Stimulated activated naive CD4-positive, alpha-beta T cell (primary cell): ENCODE results near the gene FN3KRP.

ENCODE experiments used
- DNase-seq, 6 experiments: peaks; one replicate each; lab custom pipeline; 2025; lab: John Stamatoyannopoulos, UW

The FN3KRP gene, protein sequence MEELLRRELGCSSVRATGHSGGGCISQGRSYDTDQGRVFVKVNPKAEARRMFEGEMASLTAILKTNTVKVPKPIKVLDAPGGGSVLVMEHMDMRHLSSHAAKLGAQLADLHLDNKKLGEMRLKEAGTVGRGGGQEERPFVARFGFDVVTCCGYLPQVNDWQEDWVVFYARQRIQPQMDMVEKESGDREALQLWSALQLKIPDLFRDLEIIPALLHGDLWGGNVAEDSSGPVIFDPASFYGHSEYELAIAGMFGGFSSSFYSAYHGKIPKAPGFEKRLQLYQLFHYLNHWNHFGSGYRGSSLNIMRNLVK

DNA sequence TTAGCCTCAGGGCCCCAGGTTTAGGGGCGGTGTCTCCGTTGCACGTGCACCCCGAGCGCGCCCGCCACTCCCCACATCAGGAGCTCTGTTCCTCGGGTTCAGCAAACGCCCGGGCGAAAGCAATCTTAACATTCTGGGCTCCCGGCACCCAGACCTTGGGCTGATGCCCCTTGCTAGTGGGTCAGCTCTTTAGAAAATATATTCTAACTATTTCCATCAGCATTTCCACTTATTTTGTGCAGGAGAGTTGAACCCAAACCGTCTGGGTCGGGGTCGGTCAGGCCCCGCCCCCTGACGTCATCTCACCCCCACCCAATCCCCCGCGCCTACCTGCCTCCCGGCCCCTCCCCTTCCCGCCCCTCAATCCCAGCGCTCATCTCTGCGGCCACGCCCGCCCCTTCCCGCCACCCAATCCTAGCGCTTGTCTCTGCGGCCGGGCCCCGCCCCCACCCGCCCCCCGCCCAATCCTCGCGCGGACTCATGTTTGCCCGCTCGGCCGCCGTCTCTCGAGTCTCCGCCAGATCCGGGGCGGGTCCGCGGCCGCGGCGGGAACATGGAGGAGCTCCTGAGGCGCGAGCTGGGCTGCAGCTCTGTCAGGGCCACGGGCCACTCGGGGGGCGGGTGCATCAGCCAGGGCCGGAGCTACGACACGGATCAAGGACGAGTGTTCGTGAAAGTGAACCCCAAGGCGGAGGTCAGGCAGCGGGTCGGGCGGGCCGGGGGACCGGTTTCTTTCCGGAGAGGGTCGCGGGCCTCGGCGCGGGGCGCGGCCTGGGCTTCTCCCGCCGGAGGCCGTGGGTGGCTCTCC, at the start of gene FN3KRP:
FN3KRP (plus strand) TSS at position 504 of the 808 bp plus-strand sequence; CDS start at position 554, 50 bp downstream.
- DNase-seq, result peak; percentile 88 to 95 (median 93)

DNA sequence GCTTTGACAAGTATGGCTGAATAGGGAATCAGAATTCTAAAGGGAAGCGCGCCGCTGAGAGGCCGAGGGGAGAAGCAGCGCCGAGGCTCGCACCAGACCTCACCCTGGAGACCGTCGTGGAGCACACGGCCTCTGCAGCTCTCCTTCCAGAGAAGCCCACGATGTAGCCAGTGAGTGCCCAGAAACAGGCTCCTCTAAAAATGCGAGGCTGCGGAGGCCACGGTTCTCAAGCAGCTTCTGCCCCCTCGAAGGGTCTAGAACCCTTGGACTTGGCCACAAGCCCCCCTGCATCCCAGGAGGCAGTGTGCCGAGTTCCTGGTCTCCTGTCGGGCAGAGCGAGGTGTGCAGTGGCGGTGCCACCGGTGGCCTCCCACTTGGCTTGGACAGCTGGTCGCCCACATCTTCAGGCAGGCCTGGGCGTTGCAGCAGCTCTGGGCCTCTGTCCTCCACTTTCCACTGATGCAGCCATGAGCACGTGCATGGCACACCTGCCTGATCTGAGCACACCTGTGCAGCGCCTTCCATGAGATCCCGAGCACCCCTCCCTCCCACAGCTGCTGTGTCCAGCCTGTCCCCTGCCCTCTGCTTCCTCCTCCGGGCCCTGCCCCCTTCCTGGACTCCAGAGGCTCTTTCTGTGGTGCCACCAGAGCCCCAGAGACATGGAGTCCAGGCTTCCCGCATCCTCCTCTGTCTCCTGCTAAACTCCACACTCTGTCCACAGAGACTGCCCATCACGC, 49.4 kb upstream of the FN3KRP start:
- no peak for DNase-seq

DNA sequence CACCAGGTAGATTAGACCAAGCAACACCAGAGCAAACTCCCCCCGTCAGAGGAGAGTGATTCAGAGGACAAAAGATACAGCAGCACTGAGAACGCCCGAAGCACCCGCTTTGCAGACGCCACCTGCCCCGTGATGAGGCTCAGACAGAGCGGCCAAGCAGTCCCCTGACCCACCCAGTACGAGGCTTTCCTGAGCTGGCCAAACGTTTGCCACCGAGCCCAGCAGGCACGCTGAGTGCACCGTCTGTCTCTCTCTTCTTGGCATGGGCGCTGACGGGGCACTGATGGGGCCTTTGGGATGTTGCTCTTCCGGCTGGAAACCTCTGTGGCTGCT, 48.9 kb upstream of the FN3KRP start:
- no peak for DNase-seq

DNA sequence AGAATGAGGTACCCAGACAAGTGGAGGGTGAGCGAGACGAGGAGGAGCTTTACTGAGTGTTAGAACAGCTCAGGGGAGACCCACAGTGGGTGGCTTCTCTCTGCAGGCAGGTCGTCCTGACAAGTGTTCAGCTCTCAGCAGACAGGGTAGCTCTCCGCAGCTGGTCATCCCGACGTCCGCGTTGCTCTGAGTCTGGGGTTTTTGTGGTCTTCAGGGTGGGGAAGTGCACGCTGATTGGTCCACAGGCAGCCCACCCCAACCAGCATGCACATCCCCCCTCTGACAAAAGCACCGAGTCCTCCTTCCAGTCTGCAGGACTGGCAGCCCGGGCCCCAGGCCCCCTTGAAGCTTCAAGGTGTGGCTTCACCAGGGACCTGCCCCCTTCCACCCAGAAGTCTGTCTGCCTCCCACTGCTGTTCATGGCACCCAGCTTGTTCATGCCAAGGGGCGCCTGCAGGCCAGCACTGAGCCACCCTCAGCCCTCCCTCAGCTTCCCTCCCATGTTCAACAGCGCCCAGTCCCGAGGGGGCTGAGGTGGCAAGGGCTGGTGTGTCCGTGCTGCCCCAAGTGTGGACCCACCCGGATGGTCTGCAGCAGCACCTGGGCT, 48.4 kb upstream of the FN3KRP start:
- DNase-seq, result no peak

DNA sequence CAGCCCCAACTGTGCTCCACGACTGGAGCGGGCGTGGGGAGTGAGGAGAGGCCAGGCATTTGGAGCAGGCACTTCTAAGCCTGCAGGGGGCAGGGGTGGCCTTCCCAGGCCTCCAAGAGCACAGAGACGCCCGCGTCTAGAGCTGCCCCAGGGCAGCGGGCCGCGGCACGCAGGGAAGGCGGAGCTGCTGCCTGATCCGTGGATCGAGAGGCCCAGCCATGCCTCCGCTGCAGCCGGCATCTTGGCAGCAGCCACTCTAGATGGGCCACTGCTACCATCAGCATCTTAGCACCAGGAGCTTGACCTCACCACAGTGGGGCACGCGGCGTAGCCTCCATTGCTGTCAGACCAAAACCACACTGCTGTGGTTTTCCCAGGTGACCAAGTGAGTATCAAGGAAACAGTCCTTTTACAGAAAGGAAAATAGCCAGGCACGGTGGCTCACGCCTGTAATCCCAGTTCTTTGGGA, 47.8 kb upstream of the FN3KRP start:
- peak in 4 of 6 experiments; percentile 9 to 31 (median 24) for DNase-seq

DNA sequence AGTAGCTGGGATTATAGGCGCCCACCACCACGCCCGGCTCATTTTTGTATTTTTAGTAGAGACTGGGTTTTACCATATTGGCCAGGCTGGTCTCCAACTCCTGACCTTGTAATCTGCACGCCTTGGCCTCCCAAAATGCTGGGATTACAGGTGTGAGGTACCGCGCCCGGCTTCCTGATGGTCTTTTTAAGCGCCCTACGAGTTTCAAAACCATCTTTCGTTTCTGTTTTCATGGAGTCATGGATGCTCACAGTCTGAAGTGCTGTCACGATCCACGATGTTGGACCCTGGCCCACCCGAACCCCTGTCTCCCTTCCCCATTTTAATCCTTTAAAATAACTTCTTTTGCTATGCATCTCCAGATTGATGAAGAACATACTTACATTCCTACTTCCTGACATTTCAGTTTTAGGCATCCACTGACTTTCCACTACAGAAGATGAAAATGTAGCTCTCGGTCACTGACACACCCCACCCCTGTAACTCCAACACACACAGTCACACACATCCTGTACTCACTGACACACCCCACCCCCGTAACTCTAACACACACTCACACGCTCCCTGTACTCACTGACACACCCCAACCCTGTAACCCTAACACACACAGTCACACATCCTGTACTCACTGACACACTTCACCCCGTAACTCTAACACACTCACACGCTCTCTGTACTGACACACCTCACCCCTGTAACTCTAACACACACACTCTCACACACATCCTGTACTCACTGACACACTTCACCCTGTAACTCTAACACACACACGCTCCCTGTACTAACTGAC, 45.6 kb upstream of the FN3KRP start:
- DNase-seq, result no peak

DNA sequence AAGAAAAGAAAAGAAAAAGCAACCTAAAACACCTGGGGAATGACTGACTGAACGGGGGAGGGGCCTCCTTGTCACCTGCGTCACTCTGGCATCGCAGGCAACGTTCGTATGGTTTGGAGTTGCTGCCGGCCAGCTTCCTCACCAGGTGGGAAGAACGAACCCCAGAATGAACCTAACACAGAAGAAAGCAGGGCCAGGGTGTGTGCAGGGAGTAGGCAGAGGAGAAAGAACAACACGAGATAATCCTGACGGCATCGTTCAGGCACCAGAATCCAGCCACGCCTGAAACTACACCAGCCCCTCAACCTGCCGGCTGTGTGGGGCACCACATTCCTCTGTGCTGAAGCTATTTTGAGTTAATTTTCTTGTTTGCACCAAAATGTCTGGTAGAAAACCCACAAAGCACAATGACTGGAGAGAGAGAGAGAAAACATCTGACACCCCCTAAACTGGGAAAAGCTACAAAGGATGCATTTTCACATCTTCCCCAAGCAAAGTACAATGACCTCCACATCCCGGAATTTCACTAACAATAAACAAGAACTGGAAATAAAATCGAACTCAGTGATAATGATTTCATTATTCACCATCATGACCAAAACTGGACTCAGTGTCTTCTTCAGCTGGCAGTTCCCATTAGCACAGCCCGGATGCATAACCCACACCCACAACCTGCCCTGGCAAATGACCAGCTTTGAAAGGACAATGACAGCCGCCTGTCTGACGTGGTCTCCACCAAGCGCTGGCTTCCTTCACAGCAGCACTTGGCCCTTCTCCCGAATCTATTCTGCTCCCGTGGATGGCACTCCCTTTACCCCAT, 41.6 kb upstream of the FN3KRP start:
- no peak for DNase-seq

DNA sequence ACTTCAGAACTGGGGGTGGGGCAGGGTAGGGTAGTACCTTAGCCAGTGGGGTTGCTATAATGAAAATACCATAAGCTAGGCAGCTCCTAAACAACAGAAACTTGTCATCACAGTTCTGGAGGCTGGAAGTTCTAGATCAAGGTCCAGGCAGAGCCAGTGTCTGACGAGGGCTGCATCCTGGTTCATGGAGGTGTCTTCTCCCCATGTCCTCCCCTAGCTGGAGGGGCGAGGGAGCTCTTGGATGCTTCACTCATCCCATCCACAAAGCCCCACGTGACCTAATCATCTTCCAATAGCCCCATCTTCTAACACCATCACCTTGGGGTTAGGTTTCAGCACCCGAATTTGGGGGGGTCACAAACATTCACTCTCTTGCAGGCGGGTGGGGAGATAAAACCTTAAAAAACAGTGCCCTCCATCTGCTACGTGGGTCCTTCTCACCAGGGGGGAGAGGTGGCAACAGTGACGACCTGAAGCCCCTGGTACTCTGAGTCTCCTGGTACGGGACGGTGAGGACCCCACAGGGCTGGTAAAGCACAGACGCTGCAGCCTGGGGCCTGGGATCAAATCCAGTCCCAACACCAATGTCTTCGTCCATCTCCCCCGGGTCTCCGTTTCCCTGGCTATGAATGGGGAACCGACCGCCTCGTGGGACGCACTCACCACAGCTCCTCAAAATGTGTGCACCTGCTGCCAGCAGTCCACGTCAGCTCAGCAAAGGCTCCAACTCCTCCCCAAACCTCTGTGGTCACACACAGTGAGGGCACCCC, 40.8 kb upstream of the FN3KRP start:
- no peak for DNase-seq

DNA sequence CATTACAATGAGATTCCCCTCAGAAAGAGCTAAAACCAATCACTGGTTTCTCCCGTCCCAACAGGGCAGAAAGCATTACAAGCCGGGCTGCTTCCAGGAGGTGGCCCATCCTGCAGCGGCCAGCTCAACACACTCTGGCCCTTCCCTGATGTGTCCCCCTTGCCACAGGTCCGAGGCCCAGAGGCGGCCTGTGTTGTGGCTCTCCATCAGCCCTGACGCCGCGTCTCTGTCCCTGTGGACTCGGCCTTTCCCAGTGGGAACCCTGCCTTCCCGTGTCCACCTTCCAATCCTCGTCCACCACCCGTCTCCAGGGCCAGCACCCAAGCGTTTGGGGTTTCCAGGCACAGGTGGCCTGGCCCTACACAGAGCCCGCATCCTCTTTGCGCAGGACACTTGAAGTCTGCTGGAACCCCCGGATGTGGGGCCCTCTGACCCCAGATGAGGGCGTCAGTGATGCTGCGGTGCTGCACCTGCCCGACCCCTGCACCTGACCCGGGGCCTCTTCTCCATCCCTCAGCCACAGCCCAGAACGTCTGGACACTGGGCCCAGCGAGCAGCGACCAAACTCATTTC, 39.1 kb upstream of the FN3KRP start:
- no peak for DNase-seq

DNA sequence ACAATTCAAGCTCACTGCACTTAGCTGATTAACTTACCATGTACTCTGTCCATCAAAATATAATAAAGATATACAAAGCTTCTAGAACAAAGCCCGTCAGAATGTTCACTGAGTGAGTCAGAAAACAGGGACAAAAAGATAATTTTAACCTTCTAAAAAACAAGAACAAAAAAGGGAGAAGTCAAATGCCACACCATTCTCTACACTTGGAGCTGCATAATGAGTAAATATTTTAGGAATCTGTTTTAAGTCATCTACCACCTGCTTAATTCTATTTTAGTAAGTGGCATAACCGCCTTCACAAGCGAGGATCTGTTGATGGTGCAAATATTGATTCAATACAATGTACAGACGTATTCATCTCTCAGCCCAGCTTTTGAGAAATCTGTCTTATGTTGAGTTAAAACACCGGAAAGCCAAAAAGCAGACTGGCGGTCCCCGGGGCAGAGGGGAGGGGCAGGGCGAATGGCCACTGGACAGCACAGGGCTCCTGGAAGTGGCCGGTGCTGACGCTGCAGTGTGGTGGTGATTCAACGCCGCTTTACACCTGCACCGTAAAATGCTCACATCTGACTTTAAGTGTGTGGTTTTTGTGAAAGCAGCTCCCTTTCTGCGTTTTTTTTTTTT, 38.1 kb upstream of the FN3KRP start:
- DNase-seq, result no peak

DNA sequence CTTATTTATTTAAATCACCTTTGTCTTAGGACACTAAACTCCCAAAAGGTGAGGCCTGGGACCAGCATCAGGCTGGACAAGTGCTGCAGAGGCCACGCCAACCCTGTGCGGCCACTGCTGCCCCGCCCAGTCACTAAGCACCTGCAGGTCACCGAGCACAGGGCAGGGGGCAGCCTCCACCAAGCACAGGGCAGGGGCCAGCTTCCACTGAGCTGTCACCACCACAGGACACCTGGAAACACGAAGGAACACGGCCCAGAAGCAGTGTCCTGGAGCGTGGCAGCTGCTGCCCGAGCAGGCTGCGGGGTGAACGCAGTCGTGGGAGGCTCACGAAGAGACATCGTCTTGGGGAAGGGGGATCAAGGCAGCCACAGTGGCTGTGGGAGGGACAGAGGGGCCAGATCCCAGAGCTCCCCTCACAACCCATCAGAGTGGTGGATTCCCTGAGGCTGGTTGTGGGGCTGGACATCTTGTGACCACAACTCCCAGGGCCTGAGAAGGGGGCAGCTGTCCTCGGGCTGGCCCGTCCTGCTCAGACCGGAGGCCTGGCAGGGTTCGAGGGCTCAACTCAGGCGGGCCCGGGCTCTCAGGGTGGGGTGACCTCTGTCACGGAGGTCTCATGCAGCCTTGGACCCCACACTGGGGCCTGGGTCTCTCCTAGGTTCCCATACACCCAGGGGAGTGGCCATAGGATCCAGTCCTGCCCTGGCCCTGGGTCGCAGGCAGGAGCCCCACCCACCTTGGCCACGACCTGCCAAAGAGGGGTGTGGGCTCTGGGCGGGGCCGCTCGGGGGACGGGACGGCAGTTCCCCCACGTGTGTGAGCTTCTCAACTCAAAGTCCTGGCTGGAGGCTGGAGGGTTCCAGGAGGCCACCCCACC, 36.7 kb upstream of the FN3KRP start:
- no peak for DNase-seq

DNA sequence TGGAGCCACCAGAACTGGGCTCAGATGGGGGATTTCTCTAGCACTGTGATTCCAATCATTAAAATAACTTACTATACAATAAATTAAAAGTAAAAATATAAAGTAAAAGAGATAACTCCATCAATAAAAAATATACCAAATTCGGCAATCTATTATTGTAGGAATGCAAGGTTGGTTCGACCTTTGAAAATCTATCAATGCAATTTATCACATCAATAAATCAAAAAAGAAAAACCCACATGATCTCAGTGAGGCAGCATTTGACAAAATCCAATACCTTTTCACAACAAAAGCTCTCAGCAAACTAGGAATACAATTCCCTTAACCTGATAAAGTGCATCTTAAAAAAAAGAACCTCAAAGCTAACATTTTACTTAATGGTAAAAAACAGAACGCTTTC, 35.0 kb upstream of the FN3KRP start:
- no peak for DNase-seq

DNA sequence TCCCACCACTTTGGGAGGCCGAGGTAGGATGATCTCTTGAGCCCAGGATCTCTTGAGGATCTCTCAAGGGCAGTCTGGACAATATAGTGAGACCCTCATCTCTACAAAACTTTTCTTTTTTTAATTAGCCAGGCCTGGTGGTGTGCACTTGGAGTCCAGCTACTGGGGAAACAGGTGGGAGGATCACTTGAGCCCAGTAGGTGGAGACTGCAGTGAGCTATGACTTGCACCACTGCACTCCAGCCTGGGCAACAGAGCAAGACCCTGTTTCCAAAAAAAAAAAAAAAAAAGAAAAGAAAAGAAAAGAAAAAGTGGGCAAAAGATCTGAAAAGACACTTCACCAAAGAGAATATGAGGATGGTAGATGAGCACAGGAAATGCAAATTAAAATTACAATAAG, 33.0 kb upstream of the FN3KRP start:
- DNase-seq, result no peak

DNA sequence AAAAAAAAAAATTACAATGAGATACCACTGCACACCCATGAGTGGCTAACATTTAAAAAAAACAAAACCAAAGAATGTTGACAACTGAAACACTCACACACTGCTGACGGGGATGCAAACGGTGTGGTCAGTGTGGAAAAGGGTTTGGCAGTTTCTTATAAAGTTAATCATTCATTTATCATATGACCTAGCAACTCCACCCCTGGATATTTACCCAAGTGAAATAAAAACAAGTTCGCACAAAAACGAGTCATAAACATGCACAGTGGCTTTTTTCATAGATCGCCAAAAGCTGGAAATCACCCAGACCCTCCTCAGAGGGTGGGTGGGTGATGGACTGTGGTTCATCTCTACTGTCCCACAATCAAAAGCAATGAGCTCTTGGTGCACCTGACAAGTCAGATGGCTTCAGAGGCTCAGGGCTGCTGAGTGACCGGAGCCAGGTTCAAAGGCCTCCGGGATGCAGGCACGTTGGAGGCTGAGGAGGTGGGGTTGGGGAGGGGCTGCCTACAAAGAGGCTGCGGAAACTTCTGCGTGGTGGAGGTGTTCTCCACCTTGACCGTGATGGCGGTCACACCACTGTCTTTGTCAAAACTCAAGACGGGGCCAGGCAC, 32.2 kb upstream of the FN3KRP start:
- DNase-seq, result no peak

DNA sequence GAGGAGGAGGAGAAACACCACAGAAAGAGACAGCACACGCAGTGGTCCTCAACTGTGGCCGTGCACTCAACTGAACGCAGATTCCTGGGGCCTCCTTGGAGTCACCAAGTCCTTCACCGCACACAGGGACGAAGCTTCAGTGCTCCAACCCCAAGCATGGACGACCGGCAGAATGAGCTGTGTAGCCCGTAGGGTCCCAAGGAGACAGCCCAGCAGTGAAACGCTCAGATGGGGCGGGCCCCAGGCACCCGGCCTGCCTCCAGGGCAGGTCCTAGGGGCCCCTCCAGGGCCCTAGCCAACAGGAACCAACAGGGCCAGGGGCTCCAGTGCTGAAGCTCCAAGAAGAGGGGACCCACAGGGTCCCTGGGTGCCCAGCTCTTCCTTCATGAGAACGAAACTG, 31.2 kb upstream of the FN3KRP start:
- no peak for DNase-seq

DNA sequence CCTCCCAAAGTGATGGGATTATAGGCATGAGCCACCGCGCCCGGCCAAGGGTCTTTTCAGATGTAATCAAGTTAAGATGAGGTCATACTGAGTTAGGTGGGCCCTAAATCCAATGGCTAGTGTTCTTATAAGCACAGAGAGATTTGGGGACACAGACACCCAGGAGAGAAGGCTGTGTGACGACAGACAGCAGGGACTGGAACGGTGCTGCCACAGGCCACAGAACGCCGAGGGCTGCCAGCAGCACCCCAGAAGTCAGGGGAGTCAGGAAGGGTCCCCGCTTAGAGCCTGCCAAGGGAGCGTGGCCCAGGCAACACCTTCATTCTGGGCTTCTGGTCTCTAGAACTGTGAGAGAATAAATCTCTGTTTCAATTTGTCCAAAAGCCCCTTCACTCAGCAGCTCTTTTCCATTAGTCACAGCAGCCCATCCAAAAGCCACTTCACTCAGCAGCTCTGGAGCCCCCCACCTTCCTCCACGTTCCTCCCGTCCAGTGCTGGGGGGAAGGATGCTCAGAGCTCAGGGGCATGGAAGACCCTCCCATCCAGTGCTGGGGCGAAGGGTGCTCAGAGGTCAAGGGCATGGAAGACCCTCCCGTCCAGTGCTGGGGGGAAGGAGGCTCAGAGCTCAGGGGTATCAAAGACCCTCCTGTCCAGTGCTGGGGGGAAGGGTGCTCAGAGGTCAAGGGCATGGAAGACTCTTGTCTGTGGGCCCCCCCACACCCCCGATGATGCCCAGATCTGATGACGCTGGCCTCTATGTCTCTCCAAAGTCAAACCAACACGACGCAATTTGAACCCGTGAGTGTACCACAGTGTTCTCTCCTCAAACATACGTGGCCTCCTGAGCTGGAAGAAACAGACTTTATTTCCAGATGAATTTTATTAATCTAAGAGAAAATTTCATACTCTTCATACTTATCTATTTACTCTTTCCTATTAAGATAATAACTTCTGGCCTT, 29.9 kb upstream of the FN3KRP start:
- DNase-seq, result no peak
